OCI-LY1 (cell line): ENCODE data around the gene SNAI3.

ENCODE experiments used
- H2AFZ ChIP-seq: fragments of 200-600 bp; sonication (generic), shearing (Covaris generic); 2 replicates; pipeline ENCODE4 v1.6.0; 2014; ENCODE audit warnings: antibody characterized with exemption, mild to moderate bottlenecking, low read length
- H3F3A ChIP-seq: fragments of 200-600 bp; sonication (generic), shearing (Covaris generic); 2 replicates; pipeline ENCODE4 v1.6.0; 2014; ENCODE audit warnings: mild to moderate bottlenecking, antibody characterized with exemption, low read length, moderate library complexity; ENCODE audit not compliant: insufficient read depth
- H3K27ac ChIP-seq: fragments of 200-600 bp; sonication (generic); 2 replicates; pipeline ENCODE4 v1.5.1; 2014; ENCODE audit warnings: low read length, mixed run types, mild to moderate bottlenecking, low read depth; ENCODE audit not compliant: poor library complexity, severe bottlenecking
- H3K27me3 ChIP-seq: fragments of 200-600 bp; sonication (generic); 2 replicates; pipeline ENCODE4 v1.6.0; 2014; ENCODE audit warnings: antibody characterized with exemption, mild to moderate bottlenecking, low read length, moderate library complexity; ENCODE audit not compliant: insufficient read depth
- H3K36me3 ChIP-seq: fragments of 200-600 bp; sonication (generic); 2 replicates; pipeline ENCODE4 v1.6.1; 2014; ENCODE audit warnings: mild to moderate bottlenecking, antibody characterized with exemption, low read length, moderate library complexity, mixed read lengths; ENCODE audit not compliant: insufficient read depth
- H3K4me1 ChIP-seq: fragments of 200-600 bp; sonication (generic); 2 replicates; pipeline ENCODE4 v1.5.1; 2014; ENCODE audit warnings: mild to moderate bottlenecking, low read length, moderate library complexity; ENCODE audit not compliant: insufficient read depth, severe bottlenecking
- H3K4me2 ChIP-seq: fragments of 200-600 bp; sonication (generic), shearing (Covaris generic); 2 replicates; pipeline ENCODE4 v1.6.1; 2014; ENCODE audit warnings: low read length
- H3K4me3 ChIP-seq: fragments of 200-600 bp; sonication (generic); 2 replicates; pipeline ENCODE4 v1.5.1; 2014; ENCODE audit warnings: low read length, low read depth, mild to moderate bottlenecking, mixed read lengths; ENCODE audit not compliant: poor library complexity, severe bottlenecking
- H3K79me2 ChIP-seq: fragments of 200-600 bp; shearing (Covaris generic); 2 replicates; pipeline ENCODE4 v1.6.1; 2016; ENCODE audit warnings: mixed run types, low read length, mixed read lengths; ENCODE audit not compliant: insufficient read depth
- H3K9ac ChIP-seq: fragments of 200-600 bp; sonication (generic), shearing (Covaris generic); 2 replicates; pipeline ENCODE4 v1.6.1; 2014; ENCODE audit warnings: mild to moderate bottlenecking, low read length, mixed read lengths
- H3K9me2 ChIP-seq: fragments of 200-600 bp; sonication (generic), shearing (Covaris generic); 2 replicates; pipeline ENCODE4 v1.6.1; 2014; ENCODE audit warnings: low read depth, mild to moderate bottlenecking, low read length, mixed read lengths
- H3K9me3 ChIP-seq: fragments of 200-600 bp; shearing (Covaris generic); 2 replicates; pipeline ENCODE4 v1.6.1; 2014; ENCODE audit warnings: low read length, mixed read lengths
- H4K20me1 ChIP-seq: fragments of 200-600 bp; sonication (generic), shearing (Covaris generic); 2 replicates; pipeline ENCODE4 v1.6.0; 2016; ENCODE audit warnings: mild to moderate bottlenecking, low read length; ENCODE audit not compliant: insufficient read depth
- EZH2 ChIP-seq: fragments of 200-600 bp; sonication (generic), shearing (Covaris generic); IDR thresholded peaks from 2 replicates; pipeline ENCODE4 v1.8.0; 2017; ENCODE audit warnings: borderline replicate concordance, mixed run types, mild to moderate bottlenecking, antibody characterized with exemption, low read length, moderate library complexity, mixed read lengths
- TF ChIP-seq, protein P1 (sequence below): fragments of 200-600 bp; sonication (generic), shearing (Covaris generic); IDR thresholded peaks from 2 replicates; pipeline ENCODE4 v1.5.1; 2017; ENCODE audit warnings: mild to moderate bottlenecking, antibody characterized with exemption, low read length, moderate library complexity, mixed read lengths

SNAI3 gene

DNA sequence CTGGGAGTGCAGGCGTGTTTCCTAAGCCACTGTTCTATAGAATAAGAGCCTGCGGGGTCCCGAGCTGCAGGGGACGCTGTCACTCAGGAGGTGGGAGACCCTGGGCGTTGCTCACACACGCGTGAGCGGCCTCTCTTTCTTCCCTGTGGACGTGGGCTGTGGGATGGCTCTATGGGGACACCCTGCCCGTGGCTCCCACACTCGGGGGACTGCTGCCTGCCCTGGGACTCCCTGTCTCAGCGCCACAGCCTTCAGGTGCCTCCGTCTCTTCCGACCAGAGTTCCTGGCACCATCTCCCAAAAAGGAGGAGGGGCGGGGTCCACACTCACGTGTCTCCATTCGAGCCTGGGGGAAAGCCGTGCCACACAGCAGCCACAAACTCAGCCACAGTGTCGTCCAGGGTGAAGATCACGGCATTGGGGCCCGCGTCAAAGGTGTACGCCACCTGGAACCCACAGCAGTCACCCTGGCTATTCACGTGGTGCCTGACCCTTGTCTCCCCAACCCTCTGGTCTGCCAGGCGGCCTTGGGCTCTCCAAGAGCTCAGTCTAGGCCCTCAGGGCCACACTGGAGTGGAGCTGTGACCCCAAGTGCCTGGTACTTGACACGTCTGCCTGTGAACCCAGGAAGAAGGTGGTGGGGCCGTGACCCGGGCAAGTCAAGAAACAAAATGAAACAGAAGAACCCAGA, 31.8 kb downstream of the SNAI3 start:
- Histone ChIP-seq H3K36me3 (peaks cover 53% of the 10 kb centered on the region), H3F3A (no peaks in the 10 kb centered on the region), H3K27me3 (no peaks in the 10 kb centered on the region), H3K9ac (no peak overlapping the region), H2AFZ (no peak overlapping the region), H4K20me1 (no peaks in the 10 kb centered on the region), H3K4me3 (no peak overlapping the region), H3K9me3 (no peaks in the 10 kb centered on the region), H3K79me2 (no peaks in the 10 kb centered on the region), H3K4me2 (no peak overlapping the region), H3K9me2 (no peaks in the 10 kb centered on the region), H3K27ac (no peak overlapping the region), H3K4me1 (peaks cover 34% of the 10 kb centered on the region)
- no peak for TF ChIP-seq EZH2
- TF ChIP-seq, protein P1, sequence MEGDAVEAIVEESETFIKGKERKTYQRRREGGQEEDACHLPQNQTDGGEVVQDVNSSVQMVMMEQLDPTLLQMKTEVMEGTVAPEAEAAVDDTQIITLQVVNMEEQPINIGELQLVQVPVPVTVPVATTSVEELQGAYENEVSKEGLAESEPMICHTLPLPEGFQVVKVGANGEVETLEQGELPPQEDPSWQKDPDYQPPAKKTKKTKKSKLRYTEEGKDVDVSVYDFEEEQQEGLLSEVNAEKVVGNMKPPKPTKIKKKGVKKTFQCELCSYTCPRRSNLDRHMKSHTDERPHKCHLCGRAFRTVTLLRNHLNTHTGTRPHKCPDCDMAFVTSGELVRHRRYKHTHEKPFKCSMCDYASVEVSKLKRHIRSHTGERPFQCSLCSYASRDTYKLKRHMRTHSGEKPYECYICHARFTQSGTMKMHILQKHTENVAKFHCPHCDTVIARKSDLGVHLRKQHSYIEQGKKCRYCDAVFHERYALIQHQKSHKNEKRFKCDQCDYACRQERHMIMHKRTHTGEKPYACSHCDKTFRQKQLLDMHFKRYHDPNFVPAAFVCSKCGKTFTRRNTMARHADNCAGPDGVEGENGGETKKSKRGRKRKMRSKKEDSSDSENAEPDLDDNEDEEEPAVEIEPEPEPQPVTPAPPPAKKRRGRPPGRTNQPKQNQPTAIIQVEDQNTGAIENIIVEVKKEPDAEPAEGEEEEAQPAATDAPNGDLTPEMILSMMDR, result no peak

DNA sequence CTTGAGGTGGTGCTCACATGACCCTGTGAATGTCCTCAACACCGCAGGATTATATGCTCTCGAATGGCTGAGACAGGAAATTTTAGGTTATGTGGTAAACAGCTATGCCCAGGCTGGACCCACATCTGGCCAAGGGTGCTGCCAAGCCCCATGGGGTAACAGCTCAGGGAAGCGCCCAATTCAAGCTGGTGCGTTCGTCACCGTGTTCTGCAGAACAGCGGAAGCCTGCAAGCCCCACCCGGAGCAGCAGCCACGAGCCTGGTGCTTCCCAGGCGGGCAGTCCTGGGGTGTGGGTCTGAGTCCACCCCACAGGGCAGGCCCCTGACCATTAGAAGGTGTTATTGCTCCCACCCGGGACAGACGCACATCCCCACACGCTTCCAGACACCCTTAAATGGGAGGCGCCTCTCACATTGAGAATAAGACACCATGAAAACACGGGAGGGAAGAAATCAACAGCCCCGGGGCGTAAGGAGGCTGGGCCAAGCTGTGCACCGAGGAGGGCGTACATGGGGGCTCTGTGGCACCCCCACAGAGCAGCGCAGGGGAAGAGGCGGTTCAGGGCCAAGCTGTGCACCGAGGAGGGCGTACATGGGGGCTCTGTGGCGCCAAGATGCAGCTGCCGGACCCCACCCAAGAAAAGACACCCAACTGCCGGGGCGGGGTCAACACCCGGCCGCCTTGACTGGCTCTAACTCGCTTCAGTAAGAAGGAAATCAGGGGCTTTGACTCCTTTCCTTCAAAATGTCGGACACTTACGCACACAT, 32.5 kb downstream of the SNAI3 start:
- Histone ChIP-seq H2AFZ (no peak overlapping the region), H3K4me2 (no peak overlapping the region), H3K79me2 (no peaks in the 10 kb centered on the region), H3K4me3 (no peak overlapping the region), H3K27ac (no peak overlapping the region), H3K36me3 (peaks cover 59% of the 10 kb centered on the region), H3K9me3 (no peaks in the 10 kb centered on the region), H3F3A (no peaks in the 10 kb centered on the region), H3K9me2 (no peaks in the 10 kb centered on the region), H4K20me1 (no peaks in the 10 kb centered on the region), H3K27me3 (no peaks in the 10 kb centered on the region), H3K9ac (no peak overlapping the region), H3K4me1 (peaks cover 41% of the 10 kb centered on the region)
- no peak for TF ChIP-seq EZH2
- TF ChIP-seq, protein P1, result no peak

DNA sequence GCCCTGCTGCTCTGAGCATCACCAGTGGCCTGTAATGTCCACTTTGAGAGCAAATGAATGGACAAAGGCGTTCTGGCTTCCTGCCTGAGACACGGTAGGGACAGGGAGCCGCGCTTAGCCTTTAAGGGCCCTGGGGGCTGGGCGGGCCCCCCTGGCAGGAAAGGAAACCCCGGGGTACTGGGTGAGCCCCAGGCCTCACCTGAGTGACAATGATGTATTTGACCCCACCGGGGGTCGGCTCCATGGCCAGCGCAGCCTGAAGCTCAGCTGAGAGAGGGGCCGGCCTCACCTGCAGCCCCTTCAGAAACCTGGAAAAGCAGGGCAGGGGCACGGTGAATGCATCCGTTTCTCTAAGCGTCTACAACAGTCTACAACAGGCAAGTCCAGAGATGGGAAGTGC, 33.2 kb downstream of the SNAI3 start:
- H3K36me3 ChIP-seq, result peaks cover 64% of the 10 kb centered on the region
- no peak overlapping the region for H3K27ac ChIP-seq
- TF ChIP-seq EZH2, result no peak
- TF ChIP-seq, protein P1, result no peak
- H2AFZ ChIP-seq, result no peak overlapping the region
- H3K9me2 ChIP-seq, result no peaks in the 10 kb centered on the region
- H3K9me3 ChIP-seq, result no peaks in the 10 kb centered on the region
- no peaks in the 10 kb centered on the region for H3F3A ChIP-seq
- no peaks in the 10 kb centered on the region for H3K79me2 ChIP-seq
- H3K4me3 ChIP-seq, result no peak overlapping the region
- H3K4me1 ChIP-seq, result peaks cover 44% of the 10 kb centered on the region
- no peaks in the 10 kb centered on the region for H4K20me1 ChIP-seq
- no peak overlapping the region for H3K4me2 ChIP-seq
- no peaks in the 10 kb centered on the region for H3K27me3 ChIP-seq
- no peak overlapping the region for H3K9ac ChIP-seq
